Mucosa of descending colon (tissue), 3 donors: ENCODE measurements around the gene KCP. TPM values are rescaled to one million over a fixed set of nuclear protein-coding genes. Genes with fewer than 3 reads are reported as not detected.

Experiments used
- ATAC-seq: fragments of 200-7000 bp; cut with Tn5 transposase; one replicate; pipeline ENCODE4 v1.9.1; 2020; ENCODE audit warnings: mild to moderate bottlenecking, moderate library complexity
- DNase-seq, 3 donors: peaks; one replicate each; pipeline ENCODE4 v3.0.0-alpha.2; 2020
- H3K36me3 ChIP-seq: fragments of 200-600 bp; one replicate; pipeline ENCODE4 v1.8.0; 2021; ENCODE audit warnings: low read depth, mild to moderate bottlenecking
- H3K4me1 ChIP-seq: fragments of 200-600 bp; one replicate; pipeline ENCODE4 v1.8.0; 2021; ENCODE audit warnings: low read depth, mild to moderate bottlenecking
- H3K4me3 ChIP-seq: fragments of 200-600 bp; one replicate; pipeline ENCODE4 v1.8.0; 2021; ENCODE audit warnings: mild to moderate bottlenecking
- H3K9me3 ChIP-seq: fragments of 200-600 bp; one replicate; pipeline ENCODE4 v1.8.0; 2021; ENCODE audit warnings: mild to moderate bottlenecking
- CTCF ChIP-seq: fragments of 200-600 bp; IDR thresholded peaks from one replicate; pipeline ENCODE4 v1.8.0; 2022; ENCODE audit warnings: antibody characterized with exemption, mild to moderate bottlenecking
- intact Hi-C, 2 donors: fragments of 100-400 bp; cut with DNase I in 1 of 2; cut with micrococcal nuclease in 1 of 2; formaldehyde crosslinking; loops; one replicate each; pipeline versions ENCODE4 v1.11.0 to v1.11.1; 2022; cut with DNase I, micrococcal nuclease
- total RNA-seq, 3 donors: library from RNA; stranded (reverse); fragmentation: NEBNext Ultra II Directional in 2 of 3; extraction: Animal tissue kit (Norgen Biotek cat#: 25700) in 2 of 3; gene quantifications; one replicate each; pipeline versions ENCODE4 v1.2.1 to v1.2.4, GENCODE V29; 2021 to 2023
- donor health status: DM: no; HTN: no; CAD: no; lungs with moderate emphysema.
- donor health status: DM: no; HTN: no; CAD: no.
- donor health status: DM: no; HTN: yes; CAD: no.

KCP gene
- total RNA-seq, 3 donors from 2014 or later: 0.47 to 1.7 (median 1.4) TPM

GRCh38 chr7:128853799-128854198 lies 56.7 kb downstream of the KCP start:
- TF ChIP-seq CTCF: no peak
- Histone ChIP-seq H3K4me1 (peaks cover 4% of the 10 kb centered on the region), H3K36me3 (no peaks in the 10 kb centered on the region), H3K9me3 (no peaks in the 10 kb centered on the region), H3K4me3 (no peak overlapping the region)
- DNase-seq (no peak), ATAC-seq (no peak)
- intact Hi-C loops: no loop called here

- DNase-seq (no peak), ATAC-seq (no peak)
- H3K4me3 ChIP-seq: no peak overlapping the region
- H3K36me3 ChIP-seq: no peaks in the 10 kb centered on the region
- no peaks in the 10 kb centered on the region for H3K9me3 ChIP-seq
- TF ChIP-seq CTCF: no peak
- intact Hi-C loops: no loop called here
- H3K4me1 ChIP-seq: peaks cover 4% of the 10 kb centered on the region
Measured at GRCh38 chr7:128852537-128853254, 57.8 kb downstream of the KCP start.

- no peak for TF ChIP-seq CTCF
- intact Hi-C loops: no loop called here
- Histone ChIP-seq H3K4me1 (no peaks in the 10 kb centered on the region), H3K36me3 (no peaks in the 10 kb centered on the region), H3K9me3 (no peaks in the 10 kb centered on the region), H3K4me3 (no peak overlapping the region)
- ATAC-seq: peak; percentile 14
- no peak for DNase-seq
Measured at GRCh38 chr7:128849804-128850490, 60.6 kb downstream of the KCP start.

GRCh38 chr7:128849156-128849515 lies 61.4 kb downstream of the KCP start:
- intact Hi-C loops: no loop called here
- Histone ChIP-seq H3K9me3 (no peaks in the 10 kb centered on the region), H3K4me3 (no peak overlapping the region), H3K36me3 (no peaks in the 10 kb centered on the region), H3K4me1 (no peaks in the 10 kb centered on the region)
- TF ChIP-seq CTCF: no peak
- ATAC-seq (no peak), DNase-seq (no peak)

- H3K9me3 ChIP-seq: no peaks in the 10 kb centered on the region
- TF ChIP-seq CTCF: no peak
- H3K36me3 ChIP-seq: no peaks in the 10 kb centered on the region
- intact Hi-C loops: no loop called here
- no peak overlapping the region for H3K4me3 ChIP-seq
- no peak for DNase-seq
- H3K4me1 ChIP-seq: no peaks in the 10 kb centered on the region
- no peak for ATAC-seq
Measured at GRCh38 chr7:128848289-128849155, 62.0 kb downstream of the KCP start.
